ENCODE data around the gene ATP5MK.

Gene ATP5MK

DNA sequence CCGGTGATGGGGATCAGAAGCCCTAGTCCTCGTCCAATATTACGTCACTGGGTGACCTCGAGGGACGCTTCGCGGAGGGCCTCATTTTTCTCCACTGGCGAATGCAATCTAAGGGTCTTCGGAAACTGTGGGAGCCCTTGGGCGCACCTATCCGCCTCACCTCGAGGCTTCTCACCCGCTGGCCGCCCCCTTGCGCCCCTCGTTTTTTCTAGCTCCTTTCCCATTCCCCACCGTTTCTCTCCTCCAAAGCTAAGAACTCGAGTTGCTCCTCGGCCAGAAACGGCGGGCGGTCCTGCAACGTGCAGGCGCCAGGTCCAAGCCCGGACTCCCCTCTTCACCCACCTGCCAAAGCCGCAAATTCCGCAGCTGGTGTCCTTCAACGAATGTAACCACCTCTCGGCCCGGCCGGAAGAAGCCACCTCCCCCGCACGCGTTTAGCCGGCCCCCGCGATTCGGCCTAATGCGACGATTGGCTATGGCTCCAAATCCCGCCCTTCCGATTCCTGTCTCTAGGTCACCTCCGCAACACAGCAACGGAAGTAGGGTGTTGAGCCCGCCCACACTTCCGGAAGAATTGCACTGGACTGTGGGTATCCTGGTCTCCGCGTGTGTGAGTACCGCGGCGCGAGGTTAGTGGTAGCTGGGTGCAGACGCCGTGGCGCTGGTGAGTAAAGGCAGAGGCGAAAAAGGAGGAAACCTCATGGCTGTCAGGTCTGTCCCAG lies at the start of gene ATP5MK, which contains the start of gene PDCD11 (continued):
- TF ChIP-seq ZNF510 (tag by site-specific recombination; IDR thresholded peaks at IDR 0.05; ENCODE audit: insufficient replicate concordance) (no peak), ZNF214 (tag by site-specific recombination; IDR thresholded peaks at IDR 0.05; ENCODE audit: borderline replicate concordance) (no peak), ZNF354C (tag by site-specific recombination; IDR thresholded peaks at IDR 0.05; ENCODE audit: borderline replicate concordance, low read depth) (no peak), ZNF561 (tag by site-specific recombination; IDR thresholded peaks at IDR 0.05; ENCODE audit: borderline replicate concordance) (no peak), SP3 (tag by site-specific recombination; IDR thresholded peaks at IDR 0.05) (peak; percentile 94), ZNF776 (tag by site-specific recombination; IDR thresholded peaks at IDR 0.05; ENCODE audit: borderline replicate concordance) (no peak), OVOL3 (tag by site-specific recombination; IDR thresholded peaks at IDR 0.05) (no peak), ZNF2 (tag by site-specific recombination; IDR thresholded peaks at IDR 0.05) (peak; percentile 96), TCF7L2 (IDR thresholded peaks at IDR 0.05; ENCODE audit: borderline replicate concordance, low read depth, low read length) (no peak), ZNF473 (tag by site-specific recombination; IDR thresholded peaks at IDR 0.05) (no peak), ZNF785 (tag by site-specific recombination; IDR thresholded peaks at IDR 0.05) (no peak), HOXD13 (CRISPR knock-in tag; IDR thresholded peaks at IDR 0.05; ENCODE audit: borderline replicate concordance) (no peak), KLF10 (tag by site-specific recombination; IDR thresholded peaks at IDR 0.05) (no peak; the same call in none of the 2 replicates), ZNF544 (tag by site-specific recombination; IDR thresholded peaks at IDR 0.05) (no peak), ZNF747 (tag by site-specific recombination; IDR thresholded peaks at IDR 0.05) (no peak), ZNF623 (tag by site-specific recombination; IDR thresholded peaks at IDR 0.05) (no peak), ZNF114 (tag by site-specific recombination; IDR thresholded peaks at IDR 0.05) (no peak), ZNF585B (tag by site-specific recombination; IDR thresholded peaks at IDR 0.05) (no peak), HOXA7 (CRISPR knock-in tag; IDR thresholded peaks at IDR 0.05; ENCODE audit: borderline replicate concordance) (no peak), ZNF23 (tag by site-specific recombination; IDR thresholded peaks at IDR 0.05; ENCODE audit: borderline replicate concordance) (no peak), ZBTB48 (tag by site-specific recombination; IDR thresholded peaks at IDR 0.05) (peak; percentile 23; the same call in 1 of the 2 replicates), BCL11A (tag by site-specific recombination; IDR thresholded peaks at IDR 0.05; ENCODE audit: low read depth) (0 out of 2 replicates have a peak, but pooled peaks have one; percentile 26), ZNF292 (tag by site-specific recombination; IDR thresholded peaks at IDR 0.05; ENCODE audit: borderline replicate concordance, low read depth) (no peak), ZNF174 (tag by site-specific recombination; IDR thresholded peaks at IDR 0.05) (no peak), YY2 (tag by site-specific recombination; IDR thresholded peaks at IDR 0.05) (no peak), ZNF610 (tag by site-specific recombination; IDR thresholded peaks at IDR 0.05; ENCODE audit: borderline replicate concordance) (no peak)
- TF ChIP-seq, protein P1, sequence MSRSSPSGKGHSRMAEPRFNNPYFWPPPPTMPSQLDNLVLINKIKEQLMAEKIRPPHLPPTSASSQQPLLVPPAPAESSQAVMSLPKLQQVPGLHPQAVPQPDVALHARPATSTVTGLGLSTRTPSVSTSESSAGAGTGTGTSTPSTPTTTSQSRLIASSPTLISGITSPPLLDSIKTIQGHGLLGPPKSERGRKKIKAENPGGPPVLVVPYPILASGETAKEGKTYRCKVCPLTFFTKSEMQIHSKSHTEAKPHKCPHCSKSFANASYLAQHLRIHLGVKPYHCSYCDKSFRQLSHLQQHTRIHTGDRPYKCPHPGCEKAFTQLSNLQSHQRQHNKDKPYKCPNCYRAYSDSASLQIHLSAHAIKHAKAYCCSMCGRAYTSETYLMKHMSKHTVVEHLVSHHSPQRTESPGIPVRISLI (tag by site-specific recombination; IDR thresholded peaks at IDR 0.05), result no peak
- TF ChIP-seq, protein P2, sequence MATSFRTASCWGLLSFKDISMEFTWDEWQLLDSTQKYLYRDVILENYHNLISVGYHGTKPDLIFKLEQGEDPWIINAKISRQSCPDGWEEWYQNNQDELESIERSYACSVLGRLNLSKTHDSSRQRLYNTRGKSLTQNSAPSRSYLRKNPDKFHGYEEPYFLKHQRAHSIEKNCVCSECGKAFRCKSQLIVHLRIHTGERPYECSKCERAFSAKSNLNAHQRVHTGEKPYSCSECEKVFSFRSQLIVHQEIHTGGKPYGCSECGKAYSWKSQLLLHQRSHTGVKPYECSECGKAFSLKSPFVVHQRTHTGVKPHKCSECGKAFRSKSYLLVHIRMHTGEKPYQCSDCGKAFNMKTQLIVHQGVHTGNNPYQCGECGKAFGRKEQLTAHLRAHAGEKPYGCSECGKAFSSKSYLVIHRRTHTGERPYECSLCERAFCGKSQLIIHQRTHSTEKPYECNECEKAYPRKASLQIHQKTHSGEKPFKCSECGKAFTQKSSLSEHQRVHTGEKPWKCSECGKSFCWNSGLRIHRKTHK (tag by site-specific recombination; IDR thresholded peaks at IDR 0.05), result no peak
- TF ChIP-seq, protein P3, sequence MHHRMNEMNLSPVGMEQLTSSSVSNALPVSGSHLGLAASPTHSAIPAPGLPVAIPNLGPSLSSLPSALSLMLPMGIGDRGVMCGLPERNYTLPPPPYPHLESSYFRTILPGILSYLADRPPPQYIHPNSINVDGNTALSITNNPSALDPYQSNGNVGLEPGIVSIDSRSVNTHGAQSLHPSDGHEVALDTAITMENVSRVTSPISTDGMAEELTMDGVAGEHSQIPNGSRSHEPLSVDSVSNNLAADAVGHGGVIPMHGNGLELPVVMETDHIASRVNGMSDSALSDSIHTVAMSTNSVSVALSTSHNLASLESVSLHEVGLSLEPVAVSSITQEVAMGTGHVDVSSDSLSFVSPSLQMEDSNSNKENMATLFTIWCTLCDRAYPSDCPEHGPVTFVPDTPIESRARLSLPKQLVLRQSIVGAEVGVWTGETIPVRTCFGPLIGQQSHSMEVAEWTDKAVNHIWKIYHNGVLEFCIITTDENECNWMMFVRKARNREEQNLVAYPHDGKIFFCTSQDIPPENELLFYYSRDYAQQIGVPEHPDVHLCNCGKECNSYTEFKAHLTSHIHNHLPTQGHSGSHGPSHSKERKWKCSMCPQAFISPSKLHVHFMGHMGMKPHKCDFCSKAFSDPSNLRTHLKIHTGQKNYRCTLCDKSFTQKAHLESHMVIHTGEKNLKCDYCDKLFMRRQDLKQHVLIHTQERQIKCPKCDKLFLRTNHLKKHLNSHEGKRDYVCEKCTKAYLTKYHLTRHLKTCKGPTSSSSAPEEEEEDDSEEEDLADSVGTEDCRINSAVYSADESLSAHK (tag by site-specific recombination; IDR thresholded peaks at IDR 0.05), result no peak
- TF ChIP-seq, protein P4, sequence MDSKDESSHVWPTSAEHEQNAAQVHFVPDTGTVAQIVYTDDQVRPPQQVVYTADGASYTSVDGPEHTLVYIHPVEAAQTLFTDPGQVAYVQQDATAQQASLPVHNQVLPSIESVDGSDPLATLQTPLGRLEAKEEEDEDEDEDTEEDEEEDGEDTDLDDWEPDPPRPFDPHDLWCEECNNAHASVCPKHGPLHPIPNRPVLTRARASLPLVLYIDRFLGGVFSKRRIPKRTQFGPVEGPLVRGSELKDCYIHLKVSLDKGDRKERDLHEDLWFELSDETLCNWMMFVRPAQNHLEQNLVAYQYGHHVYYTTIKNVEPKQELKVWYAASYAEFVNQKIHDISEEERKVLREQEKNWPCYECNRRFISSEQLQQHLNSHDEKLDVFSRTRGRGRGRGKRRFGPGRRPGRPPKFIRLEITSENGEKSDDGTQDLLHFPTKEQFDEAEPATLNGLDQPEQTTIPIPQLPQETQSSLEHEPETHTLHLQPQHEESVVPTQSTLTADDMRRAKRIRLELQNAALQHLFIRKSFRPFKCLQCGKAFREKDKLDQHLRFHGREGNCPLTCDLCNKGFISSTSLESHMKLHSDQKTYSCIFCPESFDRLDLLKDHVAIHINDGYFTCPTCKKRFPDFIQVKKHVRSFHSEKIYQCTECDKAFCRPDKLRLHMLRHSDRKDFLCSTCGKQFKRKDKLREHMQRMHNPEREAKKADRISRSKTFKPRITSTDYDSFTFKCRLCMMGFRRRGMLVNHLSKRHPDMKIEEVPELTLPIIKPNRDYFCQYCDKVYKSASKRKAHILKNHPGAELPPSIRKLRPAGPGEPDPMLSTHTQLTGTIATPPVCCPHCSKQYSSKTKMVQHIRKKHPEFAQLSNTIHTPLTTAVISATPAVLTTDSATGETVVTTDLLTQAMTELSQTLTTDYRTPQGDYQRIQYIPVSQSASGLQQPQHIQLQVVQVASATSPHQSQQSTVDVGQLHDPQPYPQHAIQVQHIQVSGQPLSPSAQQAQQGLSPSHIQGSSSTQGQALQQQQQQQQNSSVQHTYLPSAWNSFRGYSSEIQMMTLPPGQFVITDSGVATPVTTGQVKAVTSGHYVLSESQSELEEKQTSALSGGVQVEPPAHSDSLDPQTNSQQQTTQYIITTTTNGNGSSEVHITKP (tag by site-specific recombination; IDR thresholded peaks at IDR 0.05), result peak; percentile 60; the same call in 1 of the 2 replicates
- TF ChIP-seq, protein P5, sequence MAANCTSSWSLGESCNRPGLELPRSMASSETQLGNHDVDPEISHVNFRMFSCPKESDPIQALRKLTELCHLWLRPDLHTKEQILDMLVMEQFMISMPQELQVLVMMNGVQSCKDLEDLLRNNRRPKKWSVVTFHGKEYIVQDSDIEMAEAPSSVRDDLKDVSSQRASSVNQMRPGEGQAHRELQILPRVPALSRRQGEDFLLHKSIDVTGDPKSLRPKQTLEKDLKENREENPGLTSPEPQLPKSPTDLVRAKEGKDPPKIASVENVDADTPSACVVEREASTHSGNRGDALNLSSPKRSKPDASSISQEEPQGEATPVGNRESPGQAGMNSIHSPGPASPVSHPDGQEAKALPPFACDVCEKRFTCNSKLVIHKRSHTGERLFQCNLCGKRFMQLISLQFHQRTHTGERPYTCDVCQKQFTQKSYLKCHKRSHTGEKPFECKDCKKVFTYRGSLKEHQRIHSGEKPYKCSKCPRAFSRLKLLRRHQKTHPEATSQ (tag by site-specific recombination; IDR thresholded peaks at IDR 0.05), result no peak

Measured in HEK293 (cell line).